Esophagus mucosa (tissue), 1 donor: Measurements from ENCODE around the gene RPS4Y2. TPM values are rescaled to one million over a fixed set of nuclear protein-coding genes. Genes with fewer than 3 reads are reported as not detected.

Source experiments
- ATAC-seq: fragments of 200-7000 bp; cut with Tn5 transposase; one replicate; pipeline ENCODE4 v1.9.1; 2020
- total RNA-seq: library from RNA; stranded (reverse); gene quantifications from one replicate; pipeline ENCODE4 v1.2.4, GENCODE V29; 2023
- donor health status: DM: yes; HTN: yes; CAD: no.

RPS4Y2 gene
- not detected for total RNA-seq

- no peak for ATAC-seq
These were observed at the start of gene RPS4Y2 for GRCh38 chrY:20755808-20756207. TSS of gene RPS4Y2 (plus strand) at chrY:20756108. CDS start at chrY:20756164, 56 bp downstream.

GRCh38 chrY:20714391-20714790, 41.5 kb upstream of the RPS4Y2 start:
- ATAC-seq, result no peak

- no peak for ATAC-seq
These were observed 29.6 kb upstream of the RPS4Y2 start for GRCh38 chrY:20726184-20726907.

- no peak for ATAC-seq
These were observed 20.7 kb upstream of the RPS4Y2 start for GRCh38 chrY:20735200-20735599.

- no peak for ATAC-seq
These were observed 16.1 kb upstream of the RPS4Y2 start for GRCh38 chrY:20739806-20740205.

- no peak for ATAC-seq
These were observed 15.3 kb upstream of the RPS4Y2 start for GRCh38 chrY:20740609-20741008.

GRCh38 chrY:20745060-20745459, 10.8 kb upstream of the RPS4Y2 start:
- ATAC-seq, result no peak

GRCh38 chrY:20746919-20747318, 9.0 kb upstream of the RPS4Y2 start:
- no peak for ATAC-seq

GRCh38 chrY:20763869-20764268, 8.0 kb downstream of the RPS4Y2 start:
- no peak for ATAC-seq

GRCh38 chrY:20765117-20765516, 9.2 kb downstream of the RPS4Y2 start:
- no peak for ATAC-seq

GRCh38 chrY:20770755-20771154, 14.8 kb downstream of the RPS4Y2 start:
- ATAC-seq, result no peak

GRCh38 chrY:20776104-20776503, 20.2 kb downstream of the RPS4Y2 start:
- ATAC-seq, result no peak

- no peak for ATAC-seq
These were observed 24.3 kb downstream of the RPS4Y2 start for GRCh38 chrY:20780104-20780654.

- ATAC-seq, result no peak
These were observed 24.9 kb downstream of the RPS4Y2 start for GRCh38 chrY:20780776-20781175.

- no peak for ATAC-seq
These were observed 25.5 kb downstream of the RPS4Y2 start for GRCh38 chrY:20781408-20781807.

- ATAC-seq, result no peak
These were observed 29.1 kb downstream of the RPS4Y2 start for GRCh38 chrY:20784965-20785364.

GRCh38 chrY:20787076-20787475, 31.2 kb downstream of the RPS4Y2 start:
- no peak for ATAC-seq

- no peak for ATAC-seq
These were observed 42.6 kb downstream of the RPS4Y2 start for GRCh38 chrY:20798351-20799049.

GRCh38 chrY:20802659-20803058, 46.8 kb downstream of the RPS4Y2 start:
- ATAC-seq, result no peak

- no peak for ATAC-seq
These were observed 50.3 kb downstream of the RPS4Y2 start for GRCh38 chrY:20806243-20806642.

- ATAC-seq, result no peak
These were observed 57.6 kb downstream of the RPS4Y2 start for GRCh38 chrY:20813459-20813858.

- ATAC-seq, result no peak
These were observed 58.9 kb downstream of the RPS4Y2 start for GRCh38 chrY:20814794-20815193.

- ATAC-seq, result no peak
These were observed 61.2 kb downstream of the RPS4Y2 start for GRCh38 chrY:20817067-20817466.
